ENCODE measurements around the gene HIVEP2.

HIVEP2 gene

DNA sequence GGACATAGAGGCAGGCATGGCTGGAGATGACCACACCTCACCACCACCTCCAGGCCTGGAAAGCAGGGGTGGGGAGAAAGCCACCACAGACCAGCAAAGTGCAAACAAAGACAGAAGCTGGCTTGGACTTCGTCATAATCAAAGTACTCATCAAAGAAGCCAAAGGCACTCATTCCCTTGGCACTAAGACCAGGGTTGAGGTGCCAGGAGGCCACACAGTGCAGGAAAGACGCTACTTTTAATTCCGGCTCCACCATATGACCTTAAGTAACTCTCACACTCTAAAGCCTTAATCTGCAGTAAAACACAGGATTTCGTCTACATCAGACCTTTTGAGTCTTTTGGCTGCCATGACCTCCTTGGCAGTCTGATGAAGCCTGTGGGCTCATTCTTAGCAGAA lies 123.1 kb downstream of the HIVEP2 start:
- DNase-seq (ENCODE audit: low read depth, low spot score), result no peak

- no peak for DNase-seq (ENCODE audit: low read depth, low spot score)
Measured at GRCh38 chr6:142821164-142821716, 123.7 kb downstream of the HIVEP2 start.

DNA sequence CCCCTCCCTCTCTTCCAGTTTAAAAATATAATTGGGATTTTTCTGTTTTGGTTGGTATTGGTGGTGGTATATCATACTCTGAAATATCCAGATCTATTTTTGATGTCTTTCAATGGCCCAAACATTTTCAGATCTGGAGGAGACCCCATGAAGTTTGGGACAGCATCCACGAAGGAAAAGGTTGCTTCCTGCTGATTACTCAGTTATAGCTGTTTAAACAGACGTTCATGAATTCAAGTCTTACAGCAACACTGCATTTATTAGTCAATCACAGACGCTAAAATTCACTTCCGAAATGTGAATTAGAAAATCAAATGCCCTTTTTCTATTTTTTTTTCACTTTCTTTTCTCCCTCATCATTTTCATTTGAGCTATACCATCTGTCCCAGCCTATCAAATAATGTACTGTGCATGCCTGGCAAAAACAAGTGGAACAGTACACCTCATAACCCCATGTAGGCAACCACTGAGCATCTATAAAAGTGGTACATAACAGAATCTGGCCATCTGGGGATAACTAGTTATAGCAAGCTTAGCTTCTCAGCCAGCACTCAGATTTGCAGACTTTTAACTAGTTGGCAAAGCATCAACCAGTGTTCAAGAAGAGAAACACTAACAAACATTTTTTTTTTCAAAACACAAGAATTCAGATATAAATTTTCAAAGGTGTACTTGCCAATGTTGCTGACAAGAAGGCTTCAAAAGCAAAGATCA lies 124.5 kb downstream of the HIVEP2 start:
- DNase-seq (ENCODE audit: low read depth, low spot score), result no peak

DNA sequence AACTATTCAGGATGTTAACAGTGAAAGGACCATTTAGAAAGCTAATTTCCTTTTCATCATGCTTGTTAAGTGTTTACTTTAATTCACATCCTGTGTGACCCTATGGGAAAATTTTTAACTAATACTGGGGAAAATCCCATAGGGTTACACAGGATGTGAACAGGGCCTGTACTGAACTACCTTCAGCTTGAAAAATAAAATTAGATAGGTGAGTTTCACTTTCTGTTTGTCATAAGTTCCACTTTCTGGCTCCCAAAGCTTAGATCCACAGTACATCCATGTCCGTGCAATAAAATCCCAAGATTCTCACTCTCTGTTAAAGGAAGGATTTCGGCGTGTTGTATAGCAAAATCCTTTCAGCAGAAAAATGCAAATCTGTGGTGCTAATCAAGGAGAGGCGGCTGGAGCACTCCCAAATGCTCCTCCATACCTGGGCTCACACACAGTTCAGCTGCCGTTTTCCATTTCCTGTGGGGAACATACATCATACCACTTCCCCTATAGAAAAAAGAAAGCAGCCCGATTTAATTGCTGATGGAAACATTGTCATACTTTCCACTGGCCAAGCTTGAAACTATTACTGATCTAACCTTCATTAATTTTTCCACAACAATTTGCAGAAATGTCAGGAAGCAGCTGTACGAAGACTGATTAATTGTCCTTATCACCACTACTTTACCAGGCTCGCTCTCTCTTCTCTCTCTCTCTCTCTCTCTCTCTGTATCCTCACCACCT lies 125.2 kb downstream of the HIVEP2 start:
- no peak for DNase-seq (ENCODE audit: low read depth, low spot score)

GRCh38 chr6:142816486-142816885 lies 128.5 kb downstream of the HIVEP2 start:
- DNase-seq (ENCODE audit: low read depth, low spot score), result no peak

DNA sequence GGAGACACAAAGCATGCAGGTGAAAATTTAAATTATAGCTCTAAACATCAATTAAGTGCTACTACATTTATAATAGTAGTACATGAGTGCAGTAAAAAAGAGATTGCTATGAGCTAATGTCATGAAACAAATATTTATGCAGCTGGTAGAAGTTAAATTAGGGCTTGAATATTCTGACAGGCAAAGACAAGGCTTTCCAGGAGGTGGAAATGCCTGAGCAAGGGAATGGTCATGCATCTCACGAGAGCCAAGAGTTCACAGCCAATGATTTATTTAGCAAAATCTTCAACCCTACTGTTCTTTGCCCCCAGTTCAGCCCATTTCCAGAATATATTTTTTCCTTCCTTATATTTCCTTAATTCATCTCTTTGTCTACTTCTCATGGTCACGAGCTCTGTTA lies 128.9 kb downstream of the HIVEP2 start:
- peak; percentile 53 for DNase-seq (ENCODE audit: low read depth, low spot score)

DNA sequence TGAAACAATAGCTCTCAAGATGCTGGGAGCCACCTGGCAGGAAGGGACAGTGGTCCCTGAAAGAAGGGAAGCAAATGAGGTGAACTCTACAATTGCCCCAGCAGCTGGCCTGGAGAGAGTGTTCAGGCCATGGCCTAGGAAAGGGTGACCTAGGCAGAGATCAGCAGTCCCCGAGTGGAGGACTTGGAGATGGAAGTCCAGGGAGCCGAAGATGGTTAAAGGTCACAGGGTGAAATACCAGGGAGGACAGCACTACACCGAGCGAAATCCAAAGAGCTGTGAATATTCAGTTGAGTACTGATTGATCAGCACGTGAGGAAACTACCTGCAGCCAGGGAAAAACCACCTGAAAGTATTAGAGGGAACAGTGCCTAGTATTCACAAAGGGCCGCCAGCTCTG lies 133.1 kb downstream of the HIVEP2 start:
- no peak for DNase-seq (ENCODE audit: low read depth, low spot score)

DNA sequence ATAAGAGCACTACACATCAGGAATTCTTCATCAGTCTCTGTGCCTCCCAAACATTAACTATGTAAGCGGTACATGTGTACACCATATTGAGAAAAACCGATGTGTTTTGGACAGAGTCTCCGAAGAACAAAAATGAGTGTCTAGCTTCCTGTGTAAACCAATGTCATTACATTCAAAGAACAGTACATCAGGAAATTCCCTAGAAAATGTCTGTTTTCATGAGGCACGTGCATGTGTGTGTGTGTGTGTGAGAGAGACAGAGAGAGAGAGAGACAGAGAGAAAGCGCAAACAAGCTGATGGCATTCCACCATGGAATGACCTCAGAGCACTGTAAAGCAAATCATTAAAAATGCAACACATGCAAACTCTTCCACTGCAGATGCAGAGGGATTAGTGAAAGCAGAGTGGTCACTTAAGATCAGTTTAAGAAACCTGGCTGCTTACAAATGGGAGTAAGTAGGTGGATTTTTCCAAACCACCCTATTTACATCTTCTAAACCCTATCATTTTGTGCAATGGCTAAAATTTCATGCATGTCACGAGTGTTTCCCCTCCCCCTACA lies 133.9 kb downstream of the HIVEP2 start:
- no peak for DNase-seq (ENCODE audit: low read depth, low spot score)

- no peak for DNase-seq (ENCODE audit: low read depth, low spot score)
Measured at GRCh38 chr6:142809947-142810346, 135.0 kb downstream of the HIVEP2 start.

- no peak for DNase-seq (ENCODE audit: low read depth, low spot score)
Measured at GRCh38 chr6:142808405-142809061, 136.4 kb downstream of the HIVEP2 start.

- DNase-seq (ENCODE audit: low read depth, low spot score), result no peak
Measured at GRCh38 chr6:142805042-142805441, 139.9 kb downstream of the HIVEP2 start.

GRCh38 chr6:142804490-142804889 lies 140.5 kb downstream of the HIVEP2 start:
- DNase-seq (ENCODE audit: low read depth, low spot score), result no peak

- no peak for DNase-seq (ENCODE audit: low read depth, low spot score)
Measured at GRCh38 chr6:142803495-142804058, 141.4 kb downstream of the HIVEP2 start.

GRCh38 chr6:142803032-142803431 lies 141.9 kb downstream of the HIVEP2 start:
- DNase-seq (ENCODE audit: low read depth, low spot score), result no peak

DNA sequence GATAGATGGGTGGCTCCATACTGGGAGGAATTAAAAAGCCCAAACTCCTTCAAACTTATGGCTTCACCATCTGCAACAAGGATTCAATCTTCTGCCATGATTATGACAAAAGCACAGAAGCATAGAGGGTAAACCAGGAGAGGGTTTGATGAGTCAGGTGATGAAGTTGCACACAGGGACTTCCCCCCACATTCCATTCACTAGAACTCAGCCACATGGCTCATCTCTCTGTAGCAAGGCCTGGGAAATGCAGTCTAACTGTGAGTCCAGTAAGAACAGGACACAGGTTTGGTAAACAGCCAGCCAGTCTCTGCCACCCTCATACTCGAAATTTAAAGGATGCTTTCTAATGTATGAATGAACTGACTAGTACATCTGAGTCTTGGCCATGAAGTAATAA lies 142.9 kb downstream of the HIVEP2 start:
- no peak for DNase-seq (ENCODE audit: low read depth, low spot score)

DNA sequence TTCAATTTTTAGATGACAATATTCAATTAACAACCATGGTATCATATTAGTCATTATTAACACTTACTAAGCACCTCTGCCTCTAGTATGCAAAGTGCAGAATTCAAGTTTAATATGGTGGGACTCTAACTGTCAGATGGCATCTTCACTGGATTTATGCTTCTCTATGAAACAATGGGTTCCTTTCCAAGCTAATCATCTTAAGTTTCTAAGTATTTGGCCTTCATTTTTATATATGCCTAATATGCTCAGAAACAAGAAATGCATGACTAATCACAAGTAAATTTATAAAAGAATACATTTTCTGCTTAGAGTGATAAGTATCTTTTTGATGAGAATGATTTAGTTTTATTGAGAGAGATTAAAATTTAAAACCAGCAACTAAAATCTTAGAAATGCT lies 144.7 kb downstream of the HIVEP2 start:
- DNase-seq (ENCODE audit: low read depth, low spot score), result no peak

DNA sequence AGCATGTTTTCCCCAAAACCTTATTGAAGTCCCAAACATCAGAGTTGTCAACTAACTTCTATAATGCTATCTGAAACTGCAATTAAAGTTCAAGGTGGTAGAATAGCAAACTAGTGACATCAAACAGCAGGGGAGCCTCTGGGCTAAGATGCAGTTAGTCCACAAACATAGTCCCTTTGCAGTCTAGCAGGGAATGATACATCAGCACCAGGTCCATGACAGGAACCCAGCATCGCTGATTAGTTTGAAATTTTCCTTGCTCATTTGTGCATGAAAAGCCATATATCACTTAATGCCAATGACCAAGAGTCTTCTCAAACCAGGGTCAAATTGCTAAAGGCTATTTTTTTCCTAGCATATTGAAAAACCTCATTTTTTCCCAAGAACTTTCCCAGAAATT lies 145.3 kb downstream of the HIVEP2 start:
- DNase-seq (ENCODE audit: low read depth, low spot score), result no peak

GRCh38 chr6:142797159-142797558 lies 147.8 kb downstream of the HIVEP2 start:
- no peak for DNase-seq (ENCODE audit: low read depth, low spot score)

DNA sequence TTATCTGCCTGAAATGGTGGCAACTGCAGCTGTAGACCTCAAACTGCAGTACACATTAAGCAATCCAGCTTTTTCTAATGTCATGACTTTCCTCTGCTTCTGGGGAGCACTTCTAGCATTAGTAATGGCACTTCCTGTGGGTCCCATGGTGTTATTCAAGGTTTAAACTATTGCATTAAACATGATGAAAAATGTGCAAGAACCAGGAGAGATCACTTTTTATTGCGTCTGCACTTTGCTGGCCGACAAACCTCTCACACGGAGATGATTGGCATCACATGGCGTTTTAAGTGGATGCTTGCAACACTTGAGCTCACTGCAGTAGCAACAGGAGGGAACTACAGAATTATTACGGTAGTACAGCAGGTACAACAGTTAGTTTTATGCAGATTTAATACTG lies 148.4 kb downstream of the HIVEP2 start:
- no peak for DNase-seq (ENCODE audit: low read depth, low spot score)

DNA sequence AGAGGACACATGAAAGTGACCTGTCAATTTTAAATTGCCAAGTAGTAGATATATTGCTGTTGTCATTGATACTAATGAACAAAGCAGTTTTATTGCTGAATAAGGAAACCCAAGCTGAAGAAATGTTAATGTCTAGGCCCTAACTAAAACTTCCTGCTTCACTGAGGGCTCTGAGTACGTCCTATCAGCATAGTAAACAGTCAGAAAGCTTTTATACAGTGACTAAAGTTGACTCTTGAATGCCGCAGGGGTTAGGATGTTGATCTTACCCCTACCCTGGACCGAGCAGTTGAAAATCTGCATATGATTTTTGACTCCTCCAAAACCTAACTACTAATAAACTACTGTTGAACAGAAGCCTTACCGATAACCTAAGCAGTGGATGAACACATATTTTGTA lies 149.0 kb downstream of the HIVEP2 start:
- no peak for DNase-seq (ENCODE audit: low read depth, low spot score)

DNA sequence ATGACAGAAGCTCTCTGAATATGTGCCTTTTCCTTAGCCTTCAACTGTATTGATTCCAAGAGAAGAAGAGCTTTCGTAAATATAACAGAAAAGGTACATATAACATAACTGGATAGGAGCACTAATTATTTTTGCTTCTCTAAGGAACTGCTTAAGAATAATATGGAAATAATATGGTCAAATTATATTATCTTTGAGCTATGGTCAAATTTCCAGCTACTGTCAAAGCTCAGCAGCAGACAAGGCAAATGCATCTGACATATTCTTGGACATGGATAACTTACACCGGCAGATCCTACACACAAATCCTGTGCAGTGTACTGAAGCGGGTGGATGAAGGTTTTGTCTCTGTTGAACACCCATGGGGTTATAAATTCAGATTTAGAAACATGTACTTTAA lies 150.6 kb downstream of the HIVEP2 start:
- no peak for DNase-seq (ENCODE audit: low read depth, low spot score)

GRCh38 chr6:142790257-142790656 lies 154.7 kb downstream of the HIVEP2 start:
- no peak for DNase-seq (ENCODE audit: low read depth, low spot score)

Data from brain pericyte (primary cell).